Transverse colon (tissue), 4 donors: ENCODE measurements around the gene ABCC11. TPM values are rescaled to one million over a fixed set of nuclear protein-coding genes. Genes with fewer than 3 reads are reported as not detected.

ENCODE experiments used
- DNase-seq: peaks from one replicate; pipeline ENCODE4 v3.0.0-alpha.2; 2019
- H3K27ac ChIP-seq, 4 donors: fragments of 200-600 bp; sonication (generic); 2 replicates each; pipeline ENCODE4 v1.5.1; 2016 to 2018; ENCODE audit warnings: inconsistent platforms in 4 of 4
- H3K27me3 ChIP-seq: fragments of 200-600 bp; sonication (generic); 2 replicates; pipeline ENCODE4 v1.5.1; 2017; ENCODE audit warnings: inconsistent platforms
- H3K36me3 ChIP-seq, 4 donors: fragments of 200-600 bp; sonication (generic); 2 replicates each; pipeline ENCODE4 v1.5.1; 2017 to 2019; ENCODE audit warnings: inconsistent platforms in 4 of 4
- H3K4me1 ChIP-seq, 4 donors: fragments of 200-600 bp; sonication (generic); 2 replicates each; pipeline ENCODE4 v1.5.1; 2017 to 2020; ENCODE audit warnings: inconsistent platforms in 4 of 4
- H3K4me3 ChIP-seq, 4 donors: fragments of 200-600 bp; sonication (generic); 1 replicate in 1 of 4; 2 replicates in 3 of 4; pipeline versions ENCODE4 v1.5.1 to v1.6.1; 2017 to 2019; ENCODE audit warnings: inconsistent platforms in 4 of 4
- H3K9me3 ChIP-seq, 2 donors: fragments of 200-600 bp; sonication (generic); 2 replicates each; pipeline ENCODE4 v1.5.1; 2017 to 2019; ENCODE audit warnings: inconsistent platforms in 2 of 2
- CTCF ChIP-seq, 5 experiments: fragments of 200-600 bp in 3 of 5; fragments of 450-650 bp in 2 of 5; sonication (generic) in 3 of 5; IDR thresholded peaks; 1 replicate in 2 of 5; 2 replicates in 3 of 5; pipeline ENCODE4 v1.5.1; 2016 to 2017; ENCODE audit warnings: antibody characterized with exemption in 5 of 5, inconsistent platforms in 3 of 5, mild to moderate bottlenecking in 2 of 5, moderate library complexity in 1 of 5
- EP300 ChIP-seq: sonication (generic); formaldehyde crosslinking; IDR thresholded peaks from one replicate; pipeline ENCODE4 v1.6.1; 2017; ENCODE audit warnings: antibody characterized with exemption, low read depth
- POLR2A ChIP-seq: fragments of 450-650 bp; IDR thresholded peaks from one replicate; pipeline ENCODE4 v1.6.1; 2016; ENCODE audit warnings: antibody characterized with exemption, mild to moderate bottlenecking, moderate library complexity
- POLR2AphosphoS5 ChIP-seq, 3 donors: sonication (generic); formaldehyde crosslinking; IDR thresholded peaks; one replicate each; pipeline ENCODE4 v1.6.1; 2016; ENCODE audit warnings: antibody characterized with exemption in 3 of 3
- WGBS, 2 donors: methylation state at CpG; one replicate each; pipeline ENCODE4 v1.1.5; 2018; ENCODE audit warnings: low coverage in 1 of 2; 5-methylcytosine and 5-hydroxymethylcytosine counted together
- in situ Hi-C, 4 donors: fragments of 200-750 bp; cut with MboI; loops; one replicate each; pipeline versions ENCODE4 v1.15.0 to v1.15.1; 2017; ENCODE audit warnings: low sequenced_read_pairs in 3 of 4, low pct_ligation_motif_present in 1 of 4, low pct_unique_long_range_greater_than_20kb in 1 of 4
- intact Hi-C: fragments of 100-400 bp; cut with DNase I; formaldehyde crosslinking; loops from one replicate; pipeline ENCODE4 v1.15.1; 2023; ENCODE audit warnings: low total_unique reads
- total RNA-seq, 4 donors: library from RNA; depleted of rRNA; stranded (reverse); fragments of >200 nt; gene quantifications; one replicate each; pipeline ENCODE4 v1.1.0, GENCODE V29; 2016

Gene ABCC11
- total RNA-seq: 10 to 100 TPM in 1 of 4 donors, under 1 TPM in 2, not detected in 1; 0.16 to 10.7 (median 0.27) TPM

- Histone ChIP-seq H3K27ac (no peak within 1 kb of the TSS), H3K36me3 (no peaks in the 10 kb centered on the region), H3K4me3 (no peak within 1 kb of the TSS), H3K4me1 (peaks cover 11 to 51% (median 35%) of the 10 kb centered on the region in 4 donors), H3K27me3 (no peaks in the 10 kb centered on the region), H3K9me3 (no peaks in the 10 kb centered on the region)
- in situ Hi-C loops (loop anchor here in 2 of 4 donors (10.0 to 25.0 kb wide), 2 partner anchors 377 to 390 kb away; no protein-coding TSS in a partner anchor), intact Hi-C loops (no loop called here)
- WGBS, 2 donors: 39 to 54% methylated on average over 3 to 4 of the region's 4 CpGs
- TF ChIP-seq POLR2AphosphoS5 (IDR thresholded peaks at IDR 0.05) (no peak), EP300 (no peak), POLR2A (no peak), CTCF (IDR thresholded peaks at IDR 0.05) (no peak)
- no peak for DNase-seq
Observed at GRCh38 chr16:48247311-48247710, at the start of gene ABCC11. ABCC11 (minus strand) TSS chr16:48247539; CDS start chr16:48231921, 15,618 bp downstream.

GRCh38 chr16:48295488-48296281 lies 48.3 kb upstream of the ABCC11 start:
- Histone ChIP-seq H3K27ac (no peak overlapping the region), H3K27me3 (no peaks in the 10 kb centered on the region), H3K9me3 (no peaks in the 10 kb centered on the region), H3K4me3 (no peak overlapping the region), H3K36me3 (peaks cover 0 to 25% (median 11%) of the 10 kb centered on the region in 4 donors), H3K4me1 (peaks cover 0 to 12% (median 5%) of the 10 kb centered on the region in 4 donors)
- no peak for TF ChIP-seq POLR2AphosphoS5 (IDR thresholded peaks at IDR 0.05)
- TF ChIP-seq POLR2A: no peak
- no peak for TF ChIP-seq EP300
- no peak for TF ChIP-seq CTCF (IDR thresholded peaks at IDR 0.05)
- no peak for DNase-seq
- intact Hi-C loops (no loop called here), in situ Hi-C loops (no loop called here)
- 96 to 100% methylated on average over 1 of the region's 1 CpG for WGBS, 2 donors

GRCh38 chr16:48294724-48295123 lies 47.4 kb upstream of the ABCC11 start:
- Histone ChIP-seq H3K9me3 (no peaks in the 10 kb centered on the region), H3K36me3 (peaks cover 0 to 25% (median 11%) of the 10 kb centered on the region in 4 donors), H3K27me3 (no peaks in the 10 kb centered on the region), H3K4me1 (peaks cover 0 to 12% (median 5%) of the 10 kb centered on the region in 4 donors), H3K27ac (no peak overlapping the region), H3K4me3 (no peak overlapping the region)
- intact Hi-C loops (no loop called here), in situ Hi-C loops (no loop called here)
- DNase-seq: no peak
- WGBS, 2 donors: 60 to 77% methylated on average over 1 of the region's 1 CpG
- TF ChIP-seq CTCF (IDR thresholded peaks at IDR 0.05) (no peak), POLR2A (no peak), EP300 (no peak), POLR2AphosphoS5 (IDR thresholded peaks at IDR 0.05) (no peak)

- TF ChIP-seq CTCF (IDR thresholded peaks at IDR 0.05): no peak
- no peak for TF ChIP-seq EP300
- TF ChIP-seq POLR2AphosphoS5 (IDR thresholded peaks at IDR 0.05): no peak
- no peak for TF ChIP-seq POLR2A
- peaks cover 0 to 2% of the 10 kb centered on the region in 2 donors for H3K9me3 ChIP-seq
- H3K27me3 ChIP-seq: no peaks in the 10 kb centered on the region
- H3K4me3 ChIP-seq: no peak overlapping the region
- intact Hi-C loops (no loop called here), in situ Hi-C loops (no loop called here)
- H3K4me1 ChIP-seq: peaks cover 0 to 12% (median 5%) of the 10 kb centered on the region in 4 donors
- peaks cover 0 to 19% (median 9%) of the 10 kb centered on the region in 4 donors for H3K36me3 ChIP-seq
- 80 to 86% methylated on average over 2 of the region's 2 CpGs for WGBS, 2 donors
- DNase-seq: no peak
- H3K27ac ChIP-seq: no peak overlapping the region
Observed at GRCh38 chr16:48292452-48292851, 45.1 kb upstream of the ABCC11 start.
